ENCODE results near the gene SLC25A44. TPM values are rescaled to one million over a fixed set of nuclear protein-coding genes. Genes with fewer than 3 reads are reported as not detected.

Gene SLC25A44
- total RNA-seq, 1 experiment from 2014 or later: 29.3 TPM

DNA sequence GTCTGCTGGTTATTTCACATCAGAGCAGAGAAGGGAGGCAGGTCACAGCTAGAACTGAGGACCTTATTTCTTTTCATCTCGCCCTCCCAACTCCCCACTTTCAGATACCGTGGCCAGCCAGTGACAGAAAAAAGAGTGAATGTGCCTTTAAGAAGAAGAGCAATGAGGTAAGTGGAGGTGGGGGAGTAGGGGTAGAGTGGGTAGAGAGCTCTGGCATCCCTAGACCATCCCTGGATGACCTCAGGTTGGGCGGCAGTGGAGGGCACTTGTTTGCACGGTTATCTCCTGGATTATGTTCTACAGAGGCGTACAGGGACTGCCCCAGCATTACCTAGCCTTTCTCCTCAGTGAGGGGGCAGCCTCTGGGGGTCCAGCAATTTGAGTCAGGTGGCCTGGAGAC is 35.9 kb upstream of the SLC25A44 start:
- Histone ChIP-seq H3K27me3 (replicated peaks; ENCODE audit: control insufficient read depth, insufficient read depth, low read length) (no peaks in the 10 kb centered on the region), H3K4me3 (ENCODE audit: low read depth, low read length) (no peak overlapping the region), H3K9me3 (no peaks in the 10 kb centered on the region), H3K36me3 (ENCODE audit: control insufficient read depth, insufficient read depth, low read length) (no peaks in the 10 kb centered on the region), H3K4me1 (no peaks in the 10 kb centered on the region)
- ChIA-PET POLR2A (no interaction called here), CTCF (no interaction called here)
- no peaks in the 10 kb centered on the region for H3K4me1 Mint-ChIP-seq (ENCODE audit: low read depth, unreplicated experiment)
- intact Hi-C loops (cut with micrococcal nuclease; ENCODE audit: unreplicated experiment): no loop called here
- no peak for DNase-seq
- H3K27ac Mint-ChIP-seq (ENCODE audit: unreplicated experiment): no peak overlapping the region
- no peaks in the 10 kb centered on the region for H3K9me3 Mint-ChIP-seq (ENCODE audit: unreplicated experiment)
- H3K27me3 Mint-ChIP-seq (ENCODE audit: insufficient read depth, unreplicated experiment): no peaks in the 10 kb centered on the region
- TF ChIP-seq, protein P1, sequence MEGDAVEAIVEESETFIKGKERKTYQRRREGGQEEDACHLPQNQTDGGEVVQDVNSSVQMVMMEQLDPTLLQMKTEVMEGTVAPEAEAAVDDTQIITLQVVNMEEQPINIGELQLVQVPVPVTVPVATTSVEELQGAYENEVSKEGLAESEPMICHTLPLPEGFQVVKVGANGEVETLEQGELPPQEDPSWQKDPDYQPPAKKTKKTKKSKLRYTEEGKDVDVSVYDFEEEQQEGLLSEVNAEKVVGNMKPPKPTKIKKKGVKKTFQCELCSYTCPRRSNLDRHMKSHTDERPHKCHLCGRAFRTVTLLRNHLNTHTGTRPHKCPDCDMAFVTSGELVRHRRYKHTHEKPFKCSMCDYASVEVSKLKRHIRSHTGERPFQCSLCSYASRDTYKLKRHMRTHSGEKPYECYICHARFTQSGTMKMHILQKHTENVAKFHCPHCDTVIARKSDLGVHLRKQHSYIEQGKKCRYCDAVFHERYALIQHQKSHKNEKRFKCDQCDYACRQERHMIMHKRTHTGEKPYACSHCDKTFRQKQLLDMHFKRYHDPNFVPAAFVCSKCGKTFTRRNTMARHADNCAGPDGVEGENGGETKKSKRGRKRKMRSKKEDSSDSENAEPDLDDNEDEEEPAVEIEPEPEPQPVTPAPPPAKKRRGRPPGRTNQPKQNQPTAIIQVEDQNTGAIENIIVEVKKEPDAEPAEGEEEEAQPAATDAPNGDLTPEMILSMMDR (IDR thresholded peaks at IDR 0.05; ENCODE audit: insufficient read depth in 1 of 2, low read depth in 1 of 2, low read length in 1 of 2, severe bottlenecking in 1 of 2, unreplicated experiment in 1 of 2): no peak
- H3K36me3 Mint-ChIP-seq (ENCODE audit: insufficient read depth, unreplicated experiment): no peaks in the 10 kb centered on the region
- no TSS peak for BruUV-seq (replicated peaks)
- no peak overlapping the region for H3K4me3 Mint-ChIP-seq (ENCODE audit: unreplicated experiment)

GRCh38 chr1:156160000-156160742 is 33.7 kb upstream of the SLC25A44 start:
- no peak overlapping the region for H3K4me3 Mint-ChIP-seq (ENCODE audit: unreplicated experiment)
- Histone ChIP-seq H3K4me1 (no peaks in the 10 kb centered on the region), H3K9me3 (no peaks in the 10 kb centered on the region), H3K4me3 (ENCODE audit: low read depth, low read length) (no peak overlapping the region), H3K36me3 (ENCODE audit: control insufficient read depth, insufficient read depth, low read length) (no peaks in the 10 kb centered on the region), H3K27me3 (replicated peaks; ENCODE audit: control insufficient read depth, insufficient read depth, low read length) (no peaks in the 10 kb centered on the region)
- no peaks in the 10 kb centered on the region for H3K36me3 Mint-ChIP-seq (ENCODE audit: insufficient read depth, unreplicated experiment)
- no peaks in the 10 kb centered on the region for H3K27me3 Mint-ChIP-seq (ENCODE audit: insufficient read depth, unreplicated experiment)
- TF ChIP-seq, protein P1 (IDR thresholded peaks at IDR 0.05; ENCODE audit: insufficient read depth in 1 of 2, low read depth in 1 of 2, low read length in 1 of 2, severe bottlenecking in 1 of 2, unreplicated experiment in 1 of 2): no peak
- H3K27ac Mint-ChIP-seq (ENCODE audit: unreplicated experiment): no peak overlapping the region
- intact Hi-C loops (cut with micrococcal nuclease; ENCODE audit: unreplicated experiment): no loop called here
- peaks cover under 1% of the 10 kb centered on the region for H3K9me3 Mint-ChIP-seq (ENCODE audit: unreplicated experiment)
- no peak for DNase-seq
- no TSS peak for BruUV-seq (replicated peaks)
- no peaks in the 10 kb centered on the region for H3K4me1 Mint-ChIP-seq (ENCODE audit: low read depth, unreplicated experiment)
- POLR2A ChIA-PET: no interaction called here
- CTCF ChIA-PET: interaction anchor here (0.6 kb wide), 1 partner anchor 24 kb away, joined by 3 read pairs; no protein-coding TSS in a partner anchor

GRCh38 chr1:156160743-156161171 is 33.1 kb upstream of the SLC25A44 start:
- Mint-ChIP-seq H3K4me1 (ENCODE audit: low read depth, unreplicated experiment) (no peaks in the 10 kb centered on the region), H3K4me3 (ENCODE audit: unreplicated experiment) (no peak overlapping the region), H3K27ac (ENCODE audit: unreplicated experiment) (no peak overlapping the region), H3K27me3 (ENCODE audit: insufficient read depth, unreplicated experiment) (no peaks in the 10 kb centered on the region), H3K36me3 (ENCODE audit: insufficient read depth, unreplicated experiment) (no peaks in the 10 kb centered on the region), H3K9me3 (ENCODE audit: unreplicated experiment) (peaks cover 6% of the 10 kb centered on the region)
- H3K4me1 ChIP-seq: no peaks in the 10 kb centered on the region
- no peak overlapping the region for H3K4me3 ChIP-seq (ENCODE audit: low read depth, low read length)
- H3K9me3 ChIP-seq: peaks cover 2% of the 10 kb centered on the region; the same call in 1 of the 2 replicates
- no TSS peak for BruUV-seq (replicated peaks)
- TF ChIP-seq, protein P1 (IDR thresholded peaks at IDR 0.05; ENCODE audit: insufficient read depth in 1 of 2, low read depth in 1 of 2, low read length in 1 of 2, severe bottlenecking in 1 of 2, unreplicated experiment in 1 of 2): no peak
- H3K27me3 ChIP-seq (replicated peaks; ENCODE audit: control insufficient read depth, insufficient read depth, low read length): no peaks in the 10 kb centered on the region
- CTCF ChIA-PET: no interaction called here
- intact Hi-C loops (cut with micrococcal nuclease; ENCODE audit: unreplicated experiment): no loop called here
- no peaks in the 10 kb centered on the region for H3K36me3 ChIP-seq (ENCODE audit: control insufficient read depth, insufficient read depth, low read length)
- DNase-seq: no peak
- POLR2A ChIA-PET: no interaction called here
